ENCODE results near the gene GCNA. TPM values are rescaled to one million over a fixed set of nuclear protein-coding genes. Genes with fewer than 3 reads are reported as not detected.
A peak's percentile ranks its signal among the peaks of the same experiment; 100 is the strongest.
"Not testable (repeated sequence)": the region's sequence is repeated elsewhere in the genome, so short reads cannot be mapped to it uniquely, and the experiment has no call there.

Gene GCNA
- total RNA-seq, 4 donors from 2014 or later: 1.2 to 7.9 (median 2.5) TPM

DNA sequence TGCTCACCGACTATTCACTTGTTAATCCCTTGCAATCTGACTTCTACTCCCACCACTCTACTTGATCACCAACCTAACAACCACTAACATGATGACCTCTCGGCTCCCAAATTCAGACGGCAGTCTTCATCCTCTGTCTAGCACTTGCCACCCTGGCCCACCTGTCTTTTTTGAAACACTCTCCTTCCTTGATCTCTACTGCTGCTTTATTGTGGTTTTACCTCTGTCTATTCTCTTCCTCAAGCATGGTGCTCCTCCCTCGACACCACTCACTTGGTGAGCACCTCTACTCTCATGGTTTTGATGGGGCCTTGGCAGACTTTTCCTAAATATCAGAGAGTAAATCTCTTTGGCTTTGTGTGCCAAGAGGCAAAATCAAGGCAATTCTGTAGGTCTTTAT lies 61.8 kb downstream of the GCNA start:
- Histone ChIP-seq H3K4me1 (no peaks in the 10 kb centered on the region), H3K36me3 (no peaks in the 10 kb centered on the region), H3K9me3 (no peaks in the 10 kb centered on the region), H3K27me3 (no peaks in the 10 kb centered on the region), H3K27ac (no peak overlapping the region), H3K4me3 (no peak overlapping the region)
- DNase-seq: no peak
- TF ChIP-seq, protein P1, sequence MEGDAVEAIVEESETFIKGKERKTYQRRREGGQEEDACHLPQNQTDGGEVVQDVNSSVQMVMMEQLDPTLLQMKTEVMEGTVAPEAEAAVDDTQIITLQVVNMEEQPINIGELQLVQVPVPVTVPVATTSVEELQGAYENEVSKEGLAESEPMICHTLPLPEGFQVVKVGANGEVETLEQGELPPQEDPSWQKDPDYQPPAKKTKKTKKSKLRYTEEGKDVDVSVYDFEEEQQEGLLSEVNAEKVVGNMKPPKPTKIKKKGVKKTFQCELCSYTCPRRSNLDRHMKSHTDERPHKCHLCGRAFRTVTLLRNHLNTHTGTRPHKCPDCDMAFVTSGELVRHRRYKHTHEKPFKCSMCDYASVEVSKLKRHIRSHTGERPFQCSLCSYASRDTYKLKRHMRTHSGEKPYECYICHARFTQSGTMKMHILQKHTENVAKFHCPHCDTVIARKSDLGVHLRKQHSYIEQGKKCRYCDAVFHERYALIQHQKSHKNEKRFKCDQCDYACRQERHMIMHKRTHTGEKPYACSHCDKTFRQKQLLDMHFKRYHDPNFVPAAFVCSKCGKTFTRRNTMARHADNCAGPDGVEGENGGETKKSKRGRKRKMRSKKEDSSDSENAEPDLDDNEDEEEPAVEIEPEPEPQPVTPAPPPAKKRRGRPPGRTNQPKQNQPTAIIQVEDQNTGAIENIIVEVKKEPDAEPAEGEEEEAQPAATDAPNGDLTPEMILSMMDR (IDR thresholded peaks at IDR 0.05): no peak
- no peak for TF ChIP-seq POLR2A (IDR thresholded peaks at IDR 0.05)
- intact Hi-C loops (cut with DNase I; ENCODE audit: low total_unique reads): no loop called here

GRCh38 chrX:71644406-71644805 lies 66.2 kb downstream of the GCNA start:
- H3K27ac ChIP-seq; H3K9me3 ChIP-seq; H3K36me3 ChIP-seq; H3K27me3 ChIP-seq; H3K4me3 ChIP-seq; intact Hi-C loops (cut with DNase I; ENCODE audit: low total_unique reads); DNase-seq; H3K4me1 ChIP-seq: not testable (repeated sequence)

- Histone ChIP-seq H3K36me3 (no peaks in the 10 kb centered on the region), H3K27me3 (no peaks in the 10 kb centered on the region), H3K9me3 (no peaks in the 10 kb centered on the region), H3K4me3 (no peak overlapping the region), H3K27ac (no peak overlapping the region), H3K4me1 (no peaks in the 10 kb centered on the region)
- no peak for TF ChIP-seq POLR2A (IDR thresholded peaks at IDR 0.05)
- TF ChIP-seq, protein P1 (IDR thresholded peaks at IDR 0.05): no peak
- intact Hi-C loops (cut with DNase I; ENCODE audit: low total_unique reads): no loop called here
- DNase-seq: no peak
These were observed 72.2 kb downstream of the GCNA start for GRCh38 chrX:71650333-71650969.

- TF ChIP-seq, protein P1 (IDR thresholded peaks at IDR 0.05): peak; percentile 40 to 61 (median 49)
- TF ChIP-seq POLR2A (IDR thresholded peaks at IDR 0.05): no peak
- H3K4me1 ChIP-seq: no peaks in the 10 kb centered on the region
- no peaks in the 10 kb centered on the region for H3K27me3 ChIP-seq
- H3K9me3 ChIP-seq: no peaks in the 10 kb centered on the region
- no peaks in the 10 kb centered on the region for H3K36me3 ChIP-seq
- intact Hi-C loops (cut with DNase I; ENCODE audit: low total_unique reads): no loop called here
- H3K27ac ChIP-seq: no peak overlapping the region
- H3K4me3 ChIP-seq: no peak overlapping the region
- DNase-seq: peak in 1 of 2 donors; percentile 43
These were observed 74.2 kb downstream of the GCNA start for GRCh38 chrX:71652405-71652804.

DNA sequence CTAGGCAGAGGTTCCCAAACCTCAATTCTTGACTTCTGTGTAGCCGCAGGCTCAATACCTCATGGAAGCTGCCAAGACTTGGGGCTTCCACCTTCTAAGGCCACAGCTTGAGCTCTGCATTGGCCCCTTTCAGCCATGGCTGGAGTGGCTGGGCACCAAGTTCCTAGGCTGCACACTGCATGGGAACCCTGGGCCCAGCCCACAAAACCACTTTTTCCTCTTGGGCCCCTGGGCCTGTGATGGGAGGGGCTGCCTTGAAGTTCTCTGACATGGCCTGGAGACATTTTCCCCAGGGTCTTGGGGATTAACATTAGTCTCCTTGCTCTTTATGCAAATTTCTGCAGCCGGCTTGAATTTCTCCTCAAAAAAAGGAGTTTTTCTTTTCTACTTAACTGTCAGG lies 75.1 kb downstream of the GCNA start:
- Histone ChIP-seq H3K4me1 (no peaks in the 10 kb centered on the region), H3K36me3 (no peaks in the 10 kb centered on the region), H3K4me3 (no peak overlapping the region), H3K9me3 (no peaks in the 10 kb centered on the region), H3K27ac (no peak overlapping the region), H3K27me3 (no peaks in the 10 kb centered on the region)
- TF ChIP-seq, protein P1 (IDR thresholded peaks at IDR 0.05): no peak
- no peak for TF ChIP-seq POLR2A (IDR thresholded peaks at IDR 0.05)
- intact Hi-C loops (cut with DNase I; ENCODE audit: low total_unique reads): no loop called here
- DNase-seq: no peak

DNA sequence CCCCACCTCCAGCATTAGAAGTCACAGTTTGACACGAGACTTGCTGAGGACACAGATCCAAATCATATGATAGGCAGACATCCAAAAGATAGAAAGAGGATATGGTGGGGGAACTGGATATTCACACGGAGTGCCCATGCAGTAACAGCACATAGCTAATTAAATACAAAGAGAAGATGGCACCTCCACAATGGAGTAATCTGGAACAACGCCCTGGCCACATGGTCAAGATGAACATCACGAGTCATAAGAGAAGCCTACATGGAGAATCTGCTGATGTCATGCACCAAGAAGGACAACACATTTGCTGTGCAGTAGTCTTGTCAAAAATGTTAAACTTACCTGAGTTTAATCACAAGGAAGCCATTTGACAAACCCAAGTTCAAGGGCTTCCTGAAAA lies 79.0 kb downstream of the GCNA start:
- DNase-seq: no peak
- intact Hi-C loops (cut with DNase I; ENCODE audit: low total_unique reads): no loop called here
- Histone ChIP-seq H3K4me3 (no peak overlapping the region), H3K36me3 (no peaks in the 10 kb centered on the region), H3K27me3 (no peaks in the 10 kb centered on the region), H3K9me3 (no peaks in the 10 kb centered on the region), H3K4me1 (no peaks in the 10 kb centered on the region), H3K27ac (no peak overlapping the region)
- TF ChIP-seq, protein P1 (IDR thresholded peaks at IDR 0.05): no peak
- no peak for TF ChIP-seq POLR2A (IDR thresholded peaks at IDR 0.05)

All from uterus (tissue), 4 donors.